PC-9 (cell line): ENCODE measurements around the gene TCHHL1. TPM values are rescaled to one million over a fixed set of nuclear protein-coding genes. Genes with fewer than 3 reads are reported as not detected.

Experiments used
- BruUV-seq: library from RNA; stranded (reverse); fragments of 400-500 nt; replicated peaks from 2 replicates; lab custom pipeline; 2021; lab: Mats Ljungman, UMichigan
- CTCF ChIA-PET: fragments of 300-600 bp; sonication (Branson Sonifier 250); formaldehyde crosslinking; loops from one replicate; lab custom pipeline; 2022; ENCODE audit warnings: antibody characterized with exemption; lab: Charles Lee
- POLR2A ChIA-PET: fragments of 300-600 bp; sonication (Branson Sonifier 250); formaldehyde crosslinking; loops from one replicate; lab custom pipeline; 2022; ENCODE audit warnings: antibody characterized with exemption; ENCODE audit not compliant: unreplicated experiment; lab: Charles Lee
- DNase-seq, 2 experiments: peaks; one replicate each; pipeline versions ENCODE4 v3.0.0 to v3.0.0-alpha.2; 2015 to 2022; ENCODE audit warnings: mixed read lengths in 1 of 2
- H2AFZ ChIP-seq: fragments of 200-600 bp; sonication (generic); 2 replicates; pipeline ENCODE4 v1.8.1; 2017; ENCODE audit warnings: antibody characterized with exemption
- H3F3A ChIP-seq: fragments of 200-600 bp; sonication (generic); 2 replicates; pipeline ENCODE4 v1.8.1; 2017; ENCODE audit warnings: antibody characterized with exemption, mild to moderate bottlenecking, low read depth; ENCODE audit not compliant: insufficient read depth
- H3K27ac ChIP-seq: fragments of 200-600 bp; sonication (generic); 2 replicates; pipeline ENCODE4 v1.6.1; 2016; ENCODE audit warnings: mixed run types
- H3K27me3 ChIP-seq: fragments of 200-600 bp; sonication (generic); 2 replicates; pipeline ENCODE4 v1.6.1; 2016; ENCODE audit warnings: low read depth, mixed run types; ENCODE audit not compliant: insufficient read depth
- H3K36me3 ChIP-seq: fragments of 200-600 bp; sonication (generic); 2 replicates; pipeline ENCODE4 v1.6.1; 2016; ENCODE audit warnings: low read depth, mixed run types
- H3K4me1 ChIP-seq: fragments of 200-600 bp; sonication (generic); replicated peaks from 2 replicates; pipeline ENCODE4 v1.6.1; 2016; ENCODE audit warnings: mixed run types; ENCODE audit not compliant: insufficient read depth
- H3K4me2 ChIP-seq: fragments of 200-600 bp; sonication (generic); 2 replicates; pipeline ENCODE4 v1.6.1; 2017; ENCODE audit warnings: mixed run types
- H3K4me3 ChIP-seq: fragments of 200-600 bp; sonication (generic); 2 replicates; pipeline ENCODE4 v1.6.1; 2016; ENCODE audit warnings: mixed run types
- H3K79me2 ChIP-seq: fragments of 200-600 bp; sonication (generic); 2 replicates; pipeline ENCODE4 v1.6.1; 2017; ENCODE audit warnings: low read depth, mixed run types
- H3K9me2 ChIP-seq: fragments of 200-600 bp; sonication (generic); 2 replicates; pipeline ENCODE4 v1.8.1; 2017; ENCODE audit warnings: mild to moderate bottlenecking; ENCODE audit not compliant: insufficient read depth
- H3K9me3 ChIP-seq: fragments of 200-600 bp; sonication (generic); 2 replicates; pipeline ENCODE4 v1.8.1; 2016; ENCODE audit warnings: low read depth; ENCODE audit not compliant: insufficient read depth
- H4K20me1 ChIP-seq: fragments of 200-600 bp; sonication (generic); 2 replicates; pipeline ENCODE4 v1.8.1; 2017; ENCODE audit not compliant: insufficient read depth
- CTCF ChIP-seq: fragments of 200-600 bp; sonication (generic); conservative IDR thresholded peaks from 2 replicates; pipeline ENCODE4 v1.6.1; 2017; ENCODE audit warnings: mixed run types, antibody characterized with exemption, mild to moderate bottlenecking, moderate library complexity
- EZH2 ChIP-seq: fragments of 200-600 bp; sonication (generic); IDR thresholded peaks from 2 replicates; pipeline ENCODE4 v1.8.0; 2017; ENCODE audit warnings: antibody characterized with exemption, low read depth
- intact Hi-C: fragments of 100-400 bp; cut with micrococcal nuclease; formaldehyde crosslinking; loops from one replicate; pipeline ENCODE4 v1.10.0; 2022; ENCODE audit not compliant: unreplicated experiment
- total RNA-seq: library from RNA; stranded (reverse); gene quantifications from 2 replicates; pipeline ENCODE4 v1.2.3, GENCODE V29; 2021

TCHHL1 gene
- total RNA-seq, 1 experiment from 2014 or later, result not detected

DNA sequence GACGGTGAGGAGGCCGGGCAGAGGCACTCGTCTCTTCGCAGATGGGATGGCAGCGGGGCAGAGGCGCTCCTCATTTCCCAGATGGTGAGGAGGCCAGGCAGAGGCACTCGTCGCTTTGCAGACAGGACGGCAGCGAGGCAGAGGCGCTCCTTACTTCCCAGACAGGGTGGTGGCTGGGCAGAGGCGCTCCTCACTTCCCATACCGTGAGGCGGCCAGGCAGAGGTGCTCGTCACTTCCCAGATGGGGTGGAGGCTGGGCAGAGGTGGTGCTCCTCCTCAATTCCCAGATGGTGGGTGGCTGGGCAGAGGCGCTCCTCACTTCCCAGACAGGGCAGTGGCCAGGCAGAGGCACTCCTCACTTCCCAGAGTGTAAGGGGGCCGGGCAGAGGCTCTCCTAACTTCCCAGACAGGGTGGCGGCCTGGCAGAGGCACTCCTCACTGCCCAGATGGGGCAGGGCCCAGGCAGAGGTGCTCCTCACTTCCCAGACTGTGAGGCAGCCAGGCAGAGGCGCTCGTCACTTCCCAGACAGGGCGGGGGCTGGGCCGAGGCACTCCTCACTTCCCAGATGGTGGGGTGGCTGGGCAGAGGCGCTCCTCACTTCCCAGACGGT lies 9.9 kb downstream of the TCHHL1 start:
- ChIA-PET POLR2A (no interaction called here), CTCF (no interaction called here)
- no peaks in the 10 kb centered on the region for H4K20me1 ChIP-seq
- no peaks in the 10 kb centered on the region for H3K4me1 ChIP-seq
- no TSS peak for BruUV-seq
- no peaks in the 10 kb centered on the region for H3K9me3 ChIP-seq
- H3K4me2 ChIP-seq, result no peak overlapping the region
- no peaks in the 10 kb centered on the region for H3K79me2 ChIP-seq
- TF ChIP-seq EZH2 (no peak), CTCF (no peak)
- H3K27me3 ChIP-seq, result peaks cover 27% of the 10 kb centered on the region
- H3K4me3 ChIP-seq, result no peak overlapping the region
- intact Hi-C loops, result no loop called here
- no peaks in the 10 kb centered on the region for H3K9me2 ChIP-seq
- no peak overlapping the region for H2AFZ ChIP-seq
- H3F3A ChIP-seq, result no peaks in the 10 kb centered on the region
- no peak overlapping the region for H3K27ac ChIP-seq
- H3K36me3 ChIP-seq, result no peaks in the 10 kb centered on the region
- no peak for DNase-seq

DNA sequence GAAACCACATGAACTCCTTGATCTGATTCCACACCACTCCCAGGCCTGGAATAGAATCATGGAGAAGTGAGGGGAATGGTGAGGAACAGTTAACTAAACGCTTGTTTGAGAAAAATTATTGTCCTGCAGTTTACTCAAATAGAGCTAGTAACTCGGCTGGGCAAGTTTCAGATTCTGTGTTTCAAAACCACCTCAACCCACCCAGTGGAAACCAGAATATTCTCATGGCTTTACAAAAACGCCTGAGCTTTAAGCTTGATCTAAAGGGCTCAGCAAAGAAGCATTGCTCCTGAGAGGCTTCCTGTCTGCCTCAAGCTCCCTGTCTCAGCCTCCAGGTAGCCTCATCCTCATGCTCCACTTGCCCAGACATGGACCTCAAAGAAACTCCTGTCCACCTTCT lies 16.6 kb downstream of the TCHHL1 start:
- Histone ChIP-seq H2AFZ (no peak overlapping the region), H3K9me2 (no peaks in the 10 kb centered on the region), H3K4me3 (no peak overlapping the region), H3K27ac (no peak overlapping the region), H4K20me1 (no peaks in the 10 kb centered on the region), H3K4me2 (no peak overlapping the region), H3F3A (no peaks in the 10 kb centered on the region), H3K36me3 (no peaks in the 10 kb centered on the region), H3K9me3 (no peaks in the 10 kb centered on the region), H3K27me3 (peaks cover 8% of the 10 kb centered on the region; the same call in 1 of the 2 replicates), H3K4me1 (no peaks in the 10 kb centered on the region), H3K79me2 (no peaks in the 10 kb centered on the region)
- CTCF ChIA-PET, result no interaction called here
- no TSS peak for BruUV-seq
- TF ChIP-seq EZH2 (no peak), CTCF (no peak)
- intact Hi-C loops, result no loop called here
- POLR2A ChIA-PET, result no interaction called here
- DNase-seq, result no peak

DNA sequence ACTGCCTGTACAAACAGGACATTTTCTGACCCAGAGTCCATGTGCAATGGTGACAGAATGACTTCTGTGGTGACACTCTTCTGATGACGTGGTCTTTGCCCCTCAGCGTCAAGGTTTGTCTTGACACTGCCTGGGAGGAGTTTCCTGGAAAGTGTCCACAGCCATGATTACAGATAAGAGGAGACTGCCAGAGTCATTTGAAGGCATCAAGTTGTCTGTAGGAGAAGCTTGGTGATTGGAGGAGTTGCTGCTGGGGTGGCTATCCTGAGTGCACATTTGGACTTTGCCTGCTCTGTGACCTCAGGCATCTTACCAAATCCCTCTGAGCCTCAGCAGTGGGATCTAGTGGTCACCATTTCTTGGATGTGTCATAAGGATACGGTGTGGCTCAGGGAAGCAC lies 17.7 kb downstream of the TCHHL1 start:
- TF ChIP-seq EZH2, result no peak
- TF ChIP-seq CTCF, result no peak
- ChIA-PET POLR2A (interaction anchor here (0.6 kb wide), 1 partner anchor 276 kb away, joined by 3 read pairs; no protein-coding TSS in a partner anchor), CTCF (no interaction called here)
- H3K9me3 ChIP-seq, result no peaks in the 10 kb centered on the region
- no TSS peak for BruUV-seq
- no peaks in the 10 kb centered on the region for H3K4me1 ChIP-seq
- H3K4me3 ChIP-seq, result no peak overlapping the region
- peaks cover under 1% of the 10 kb centered on the region; the same call in 1 of the 2 replicates for H3K27me3 ChIP-seq
- H3K36me3 ChIP-seq, result no peaks in the 10 kb centered on the region
- H4K20me1 ChIP-seq, result no peaks in the 10 kb centered on the region
- no peaks in the 10 kb centered on the region for H3F3A ChIP-seq
- DNase-seq, result no peak
- no peak overlapping the region for H3K4me2 ChIP-seq
- intact Hi-C loops, result no loop called here
- H3K79me2 ChIP-seq, result no peaks in the 10 kb centered on the region
- H3K9me2 ChIP-seq, result no peaks in the 10 kb centered on the region
- H3K27ac ChIP-seq, result no peak overlapping the region
- no peak overlapping the region for H2AFZ ChIP-seq
